ENCODE measurements around the gene CYP39A1. TPM values are rescaled to one million over a fixed set of nuclear protein-coding genes. Genes with fewer than 3 reads are reported as not detected.

Gene CYP39A1
- total RNA-seq, 4 donors from 2014 or later: 7.6 to 55.9 (median 23.2) TPM

GRCh38 chr6:46528961-46529750 lies 123.5 kb downstream of the CYP39A1 start:
- Histone ChIP-seq H3K27me3 (no peaks in the 10 kb centered on the region), H3K27ac (no peak overlapping the region), H3K9me3 (no peaks in the 10 kb centered on the region), H3K36me3 (no peaks in the 10 kb centered on the region), H3K4me3 (no peak overlapping the region), H3K4me1 (peaks cover 0 to 22% (median 0%) of the 10 kb centered on the region in 3 donors)
- ATAC-seq: no peak
- WGBS, 2 donors (ENCODE audit: low coverage in 1 of 2): 85 to 92% methylated on average over 2 to 3 of the region's 3 CpGs
- TF ChIP-seq POLR2AphosphoS5 (IDR thresholded peaks at IDR 0.05) (no peak), CTCF (IDR thresholded peaks at IDR 0.05) (no peak), EP300 (IDR thresholded peaks at IDR 0.05) (no peak), POLR2A (IDR thresholded peaks at IDR 0.05) (no peak)

GRCh38 chr6:46526607-46527006 lies 126.0 kb downstream of the CYP39A1 start:
- ATAC-seq: no peak
- Histone ChIP-seq H3K36me3 (no peaks in the 10 kb centered on the region), H3K27me3 (no peaks in the 10 kb centered on the region), H3K27ac (peak overlapping the region in 1 of 4 donors; percentile 26), H3K4me3 (no peak overlapping the region), H3K9me3 (no peaks in the 10 kb centered on the region), H3K4me1 (peaks cover 0 to 28% (median 0%) of the 10 kb centered on the region in 3 donors)
- no peak for TF ChIP-seq POLR2A (IDR thresholded peaks at IDR 0.05)
- TF ChIP-seq EP300 (IDR thresholded peaks at IDR 0.05): no peak
- no peak for TF ChIP-seq POLR2AphosphoS5 (IDR thresholded peaks at IDR 0.05)
- no peak for TF ChIP-seq CTCF (IDR thresholded peaks at IDR 0.05)
- WGBS, 2 donors (ENCODE audit: low coverage in 1 of 2): 100% methylated on average over 2 of the region's 2 CpGs; no CpG with 5 or more reads in 1 of the 2 donors

GRCh38 chr6:46525583-46525982 lies 127.0 kb downstream of the CYP39A1 start:
- ATAC-seq: no peak
- peaks cover 3 to 39% (median 4%) of the 10 kb centered on the region in 3 donors for H3K4me1 ChIP-seq

GRCh38 chr6:46521464-46521971 lies 131.1 kb downstream of the CYP39A1 start:
- peak overlapping the region; percentile 38 to 75 (median 57) for H3K27ac ChIP-seq
- no peak overlapping the region for H3K4me3 ChIP-seq
- no peaks in the 10 kb centered on the region for H3K9me3 ChIP-seq
- peaks cover 3 to 47% (median 9%) of the 10 kb centered on the region in 3 donors for H3K4me1 ChIP-seq
- TF ChIP-seq POLR2AphosphoS5 (IDR thresholded peaks at IDR 0.05) (peak; percentile 59), POLR2A (IDR thresholded peaks at IDR 0.05) (no peak), CTCF (IDR thresholded peaks at IDR 0.05) (no peak)
- H3K36me3 ChIP-seq: no peaks in the 10 kb centered on the region
- ATAC-seq: peak; percentile 50
- no peaks in the 10 kb centered on the region for H3K27me3 ChIP-seq

More at GRCh38 chr6:46525583-46525982, 127.0 kb downstream of the CYP39A1 start:
- Histone ChIP-seq H3K4me3 (no peak overlapping the region), H3K36me3 (no peaks in the 10 kb centered on the region), H3K9me3 (no peaks in the 10 kb centered on the region), H3K27ac (no peak overlapping the region), H3K27me3 (no peaks in the 10 kb centered on the region)
- TF ChIP-seq POLR2AphosphoS5 (IDR thresholded peaks at IDR 0.05): no peak
- TF ChIP-seq EP300 (IDR thresholded peaks at IDR 0.05): no peak
- no peak for TF ChIP-seq CTCF (IDR thresholded peaks at IDR 0.05)
- no peak for TF ChIP-seq POLR2A (IDR thresholded peaks at IDR 0.05)

- Histone ChIP-seq H3K36me3 (no peaks in the 10 kb centered on the region), H3K9me3 (no peaks in the 10 kb centered on the region), H3K4me1 (peaks cover 3 to 62% (median 13%) of the 10 kb centered on the region in 3 donors), H3K27ac (peak overlapping the region in 1 of 4 donors; percentile 75), H3K4me3 (no peak overlapping the region), H3K27me3 (no peaks in the 10 kb centered on the region)
- no peak for ATAC-seq
- TF ChIP-seq EP300 (IDR thresholded peaks at IDR 0.05): no peak
- no peak for TF ChIP-seq CTCF (IDR thresholded peaks at IDR 0.05)
- TF ChIP-seq POLR2AphosphoS5 (IDR thresholded peaks at IDR 0.05): no peak
- no peak for TF ChIP-seq POLR2A (IDR thresholded peaks at IDR 0.05)
Observed at GRCh38 chr6:46517202-46517601, 135.4 kb downstream of the CYP39A1 start.

Measured in gastroesophageal sphincter (tissue), 4 donors.